Activated CD4-positive, alpha-beta T cell treated with anti-CD3 and anti-CD28 coated beads, Interleukin-2, Interleukin-6, amounts not matched to agents 100 ng/mL and 50 ng/mL, durations not matched to agents 16 hours and 8 hours (primary cell): ENCODE data around the gene MYB.

Source experiments
- DNase-seq: peaks from one replicate; pipeline ENCODE4 v3.0.0-alpha.2; 2020

MYB gene

DNA sequence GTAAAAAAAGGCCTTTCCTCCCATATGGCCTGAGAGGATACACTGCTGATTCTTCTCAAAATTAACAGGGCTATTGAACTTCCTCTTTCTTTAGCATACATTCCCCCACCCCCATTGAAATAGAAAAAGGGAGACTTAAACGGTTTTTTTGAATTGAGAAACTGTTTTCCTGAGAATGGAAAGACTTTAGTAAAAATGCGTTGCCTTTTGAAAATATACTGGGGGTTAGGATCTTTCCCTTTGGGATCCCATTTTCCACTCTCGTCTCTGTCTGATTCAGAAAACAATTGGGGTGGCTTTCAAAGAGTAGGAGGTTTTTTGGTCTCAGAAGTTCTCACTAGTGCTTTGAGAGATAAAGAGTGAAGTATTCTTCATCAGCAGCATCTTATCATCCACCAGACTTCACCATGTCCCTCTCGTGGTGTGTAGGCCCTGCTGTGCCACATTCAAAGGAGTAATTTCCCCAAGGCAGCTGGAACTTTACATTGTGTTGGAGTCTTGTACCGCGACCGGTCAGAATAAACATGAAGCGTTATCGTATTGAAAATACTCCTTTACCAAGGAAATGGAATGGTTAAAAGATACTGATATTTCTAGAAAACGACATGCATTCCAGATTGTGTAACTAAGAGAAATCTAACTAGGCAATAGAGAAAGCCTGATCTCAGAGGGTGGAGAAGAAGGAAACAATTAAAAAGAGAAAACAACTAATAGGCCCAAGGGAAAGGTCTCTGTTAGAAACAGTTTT lies 10.6 kb downstream of the MYB start:
- DNase-seq = no peak

DNA sequence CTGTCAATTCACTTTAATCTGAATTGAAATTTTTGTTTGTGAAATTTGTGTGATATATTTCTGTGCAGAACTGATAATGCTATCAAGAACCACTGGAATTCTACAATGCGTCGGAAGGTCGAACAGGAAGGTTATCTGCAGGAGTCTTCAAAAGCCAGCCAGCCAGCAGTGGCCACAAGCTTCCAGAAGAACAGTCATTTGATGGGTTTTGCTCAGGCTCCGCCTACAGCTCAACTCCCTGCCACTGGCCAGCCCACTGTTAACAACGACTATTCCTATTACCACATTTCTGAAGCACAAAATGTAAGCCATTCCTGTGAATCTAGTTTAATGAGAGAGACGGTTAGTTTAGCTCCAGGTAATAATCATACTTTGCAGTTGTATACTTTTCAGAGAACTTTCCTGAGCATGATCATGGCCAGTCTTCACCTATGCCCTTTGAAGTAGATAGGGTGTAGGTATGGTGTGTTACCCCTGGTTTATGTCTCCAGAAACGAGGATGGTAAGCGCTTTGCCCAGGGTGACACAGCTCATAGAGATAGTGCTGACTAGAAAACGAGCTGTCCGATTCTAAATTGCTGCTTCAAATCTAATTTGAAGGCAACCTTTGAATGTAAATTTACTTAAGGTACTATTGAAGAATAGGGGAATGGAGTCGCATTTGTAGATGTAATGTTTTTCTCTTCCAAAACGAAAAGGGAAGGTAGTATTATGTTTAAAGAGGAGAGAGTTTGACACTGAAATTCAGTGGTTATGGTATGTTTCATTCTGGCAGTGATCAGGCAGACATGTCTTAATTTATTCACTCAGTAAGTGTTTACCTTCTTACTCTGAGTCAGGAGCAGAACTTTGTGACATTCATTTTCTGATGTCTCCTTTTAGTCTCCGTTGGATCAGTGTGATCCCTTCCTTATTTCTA lies 11.4 kb downstream of the MYB start:
- no peak for DNase-seq

DNA sequence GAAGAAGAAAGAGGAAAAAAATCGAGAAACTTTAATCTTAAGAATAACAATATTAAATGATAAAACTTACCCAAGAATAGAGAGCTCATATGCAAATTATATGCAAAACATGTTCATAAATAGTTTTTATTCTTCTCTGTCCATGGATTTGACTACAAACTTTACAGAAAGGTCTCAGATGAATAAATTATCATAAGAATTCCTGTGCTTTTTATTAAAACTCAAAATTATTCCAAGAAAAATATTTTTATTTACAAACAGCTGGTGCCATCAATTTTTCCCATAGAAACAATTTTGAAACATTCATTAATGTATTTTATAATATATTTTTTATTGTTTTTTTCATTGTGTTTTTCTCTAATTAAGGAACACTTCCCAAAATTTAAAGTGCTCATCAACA lies 12.1 kb downstream of the MYB start:
- no peak for DNase-seq

DNA sequence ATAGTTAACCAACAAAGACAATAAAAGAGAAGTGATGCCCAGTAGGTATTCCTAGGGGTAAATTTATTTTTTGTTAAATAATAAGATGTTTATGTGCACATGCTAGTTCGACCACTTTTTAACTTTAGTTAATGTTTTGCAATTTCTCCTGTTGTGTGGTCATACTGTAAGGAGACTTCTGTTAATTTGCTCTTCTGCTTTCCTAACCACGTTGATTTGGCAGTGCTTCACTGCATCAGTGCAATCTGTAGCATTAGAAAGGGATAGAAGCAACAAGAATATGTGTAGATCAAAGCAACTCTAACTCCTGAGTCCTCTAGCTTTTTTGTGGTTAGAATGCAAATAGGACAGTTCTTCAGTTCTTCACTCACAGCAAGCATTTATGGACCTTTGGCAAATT lies 13.9 kb downstream of the MYB start:
- no peak for DNase-seq

DNA sequence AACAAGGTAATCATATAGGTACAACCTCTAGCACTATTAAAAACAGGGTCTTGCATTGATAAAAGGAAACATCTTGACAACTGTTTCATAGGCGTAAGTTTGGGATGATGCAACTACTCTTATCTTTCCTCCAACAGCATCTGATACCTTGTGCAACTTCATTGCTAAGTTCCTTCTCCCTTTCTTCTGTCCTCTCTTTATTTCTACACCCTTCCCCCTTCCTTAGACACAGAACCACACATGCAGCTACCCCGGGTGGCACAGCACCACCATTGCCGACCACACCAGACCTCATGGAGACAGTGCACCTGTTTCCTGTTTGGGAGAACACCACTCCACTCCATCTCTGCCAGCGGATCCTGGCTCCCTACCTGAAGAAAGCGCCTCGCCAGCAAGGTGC lies 14.4 kb downstream of the MYB start:
- DNase-seq = no peak

DNA sequence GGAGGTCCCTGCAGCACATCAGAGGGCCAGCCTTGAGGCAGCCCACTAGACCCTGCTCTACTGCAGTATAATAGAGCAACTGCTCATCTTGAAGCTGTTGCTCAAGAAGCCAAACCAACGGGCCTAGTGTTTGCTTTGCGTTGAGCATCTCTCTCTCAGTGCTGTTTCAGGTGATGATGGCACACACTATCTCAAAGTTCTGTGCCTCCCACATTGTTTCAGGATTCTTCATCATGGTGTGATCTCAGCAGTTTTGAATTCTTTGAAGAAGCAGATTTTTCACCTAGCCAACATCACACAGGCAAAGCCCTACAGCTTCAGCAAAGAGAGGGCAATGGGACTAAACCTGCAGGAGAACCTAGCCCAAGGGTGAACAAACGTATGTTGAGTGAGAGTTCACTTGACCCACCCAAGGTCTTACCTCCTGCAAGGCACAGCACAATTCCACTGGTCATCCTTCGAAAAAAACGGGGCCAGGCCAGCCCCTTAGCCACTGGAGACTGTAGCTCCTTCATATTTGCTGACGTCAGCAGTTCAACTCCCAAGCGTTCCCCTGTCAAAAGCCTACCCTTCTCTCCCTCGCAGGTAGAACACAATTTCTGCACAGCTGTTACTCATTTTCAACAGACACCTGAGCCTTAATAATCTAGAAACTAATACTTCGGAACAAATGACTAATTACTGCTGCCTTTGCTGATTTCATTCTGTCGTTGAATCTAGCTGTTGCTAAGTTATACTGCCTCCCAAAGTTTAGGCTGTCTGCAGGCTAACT lies 15.8 kb downstream of the MYB start:
- DNase-seq = peak; percentile 74

DNA sequence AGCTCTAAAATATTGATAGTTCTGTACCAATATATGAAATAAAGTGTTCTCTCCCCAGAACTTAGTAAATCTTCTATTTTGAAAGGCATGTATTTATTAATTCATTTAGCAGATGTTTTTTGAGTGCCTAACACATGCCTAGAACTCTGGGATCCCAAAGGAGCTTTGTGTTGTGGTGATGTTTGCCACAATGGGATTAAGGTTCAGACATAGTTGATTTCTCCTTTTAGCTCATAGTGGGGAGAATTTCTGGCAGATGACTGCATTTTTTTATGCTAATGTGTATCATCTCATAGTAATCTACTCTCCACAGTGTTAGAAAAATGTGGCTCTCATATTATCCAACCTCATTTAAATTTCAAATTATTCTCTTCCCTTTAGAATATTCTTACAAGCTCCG lies 21.7 kb downstream of the MYB start:
- DNase-seq = no peak

DNA sequence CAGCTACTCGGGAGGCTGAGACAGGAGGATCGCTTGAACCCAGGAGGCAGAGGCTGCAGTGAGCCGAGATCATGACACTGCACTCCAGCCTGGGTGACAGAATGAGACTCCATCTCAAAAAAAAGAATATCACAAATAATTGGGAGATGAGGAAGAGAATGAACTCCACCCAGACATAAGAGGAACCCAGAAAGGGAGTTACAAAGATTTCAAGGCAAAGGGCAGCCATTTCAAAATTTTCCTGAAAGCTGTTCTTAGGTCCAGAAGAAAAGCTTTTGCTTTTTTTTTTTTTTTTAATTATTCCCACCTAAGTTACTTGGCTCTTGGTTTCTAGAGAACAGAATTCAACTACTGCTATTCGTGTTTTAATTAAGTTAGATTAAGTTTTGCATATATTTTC lies 23.8 kb downstream of the MYB start:
- no peak for DNase-seq

DNA sequence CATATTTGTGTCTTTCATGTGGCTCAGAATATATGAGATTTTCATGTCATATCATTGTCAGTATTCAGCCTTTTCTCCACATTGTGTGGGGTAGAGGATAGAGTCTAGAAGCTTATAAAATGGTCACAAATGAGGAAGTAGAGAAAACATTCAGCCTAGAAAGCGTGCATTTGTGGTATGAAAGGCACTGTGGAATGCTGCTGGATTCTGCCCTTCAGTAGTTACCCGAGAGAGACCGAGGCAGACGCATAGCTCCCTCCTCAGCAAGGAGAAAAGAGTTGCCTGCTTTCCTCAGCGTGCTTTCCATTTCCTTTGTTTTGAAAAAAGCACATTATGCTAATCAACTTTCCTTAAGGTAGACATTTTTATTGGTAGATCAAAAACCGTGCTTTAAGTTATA lies 28.7 kb downstream of the MYB start:
- no peak for DNase-seq

DNA sequence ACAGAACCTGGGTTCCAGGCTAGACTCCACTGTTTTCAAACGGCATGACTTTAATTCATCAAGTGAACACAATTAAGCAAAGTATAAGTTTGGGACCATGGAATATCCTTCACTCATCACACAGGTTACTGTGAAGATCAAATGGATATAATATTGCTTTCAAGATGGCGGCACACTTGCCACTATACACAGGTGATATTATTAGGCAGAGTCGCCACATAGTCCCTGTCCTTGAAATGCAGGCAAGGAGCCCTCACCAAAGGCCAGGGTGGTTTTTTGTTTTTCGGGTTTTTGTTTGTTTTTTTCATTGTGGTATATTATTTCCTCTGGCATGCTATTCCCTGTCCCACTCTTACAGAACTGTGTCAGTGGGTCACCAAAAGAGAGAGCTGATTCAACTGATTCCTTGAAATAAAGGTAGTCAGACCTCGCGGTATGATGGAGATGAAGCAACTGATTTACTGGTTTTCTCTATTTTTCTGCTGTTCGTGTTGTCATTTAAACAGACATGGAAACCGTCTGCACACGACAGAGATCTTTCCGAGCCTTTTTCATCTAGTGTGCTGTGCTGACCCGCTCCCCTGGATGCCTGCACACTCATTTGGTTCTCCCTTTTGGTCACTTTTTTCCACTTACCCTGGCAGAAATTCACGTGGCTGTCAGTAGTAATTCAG lies 29.7 kb downstream of the MYB start:
- peak; percentile 72 for DNase-seq

DNA sequence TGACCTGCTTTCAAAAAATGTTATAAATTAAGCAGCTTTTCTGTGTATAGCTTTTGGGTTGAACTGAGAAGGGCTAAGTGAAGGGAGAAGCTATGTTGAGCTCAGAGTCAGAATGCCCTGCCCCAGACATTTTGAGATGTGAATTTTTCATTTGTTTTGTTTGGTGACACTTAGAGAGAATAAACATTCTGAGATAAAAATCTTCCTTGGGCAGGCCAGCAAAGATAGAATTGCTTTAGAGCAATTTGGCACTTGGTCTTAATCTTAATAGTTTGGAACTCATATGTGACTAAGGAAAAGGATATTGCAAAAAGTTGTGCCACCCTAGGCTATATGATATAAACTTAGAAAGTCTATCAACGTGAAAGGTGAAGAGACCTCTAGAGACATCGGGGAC lies 30.2 kb downstream of the MYB start:
- no peak for DNase-seq

DNA sequence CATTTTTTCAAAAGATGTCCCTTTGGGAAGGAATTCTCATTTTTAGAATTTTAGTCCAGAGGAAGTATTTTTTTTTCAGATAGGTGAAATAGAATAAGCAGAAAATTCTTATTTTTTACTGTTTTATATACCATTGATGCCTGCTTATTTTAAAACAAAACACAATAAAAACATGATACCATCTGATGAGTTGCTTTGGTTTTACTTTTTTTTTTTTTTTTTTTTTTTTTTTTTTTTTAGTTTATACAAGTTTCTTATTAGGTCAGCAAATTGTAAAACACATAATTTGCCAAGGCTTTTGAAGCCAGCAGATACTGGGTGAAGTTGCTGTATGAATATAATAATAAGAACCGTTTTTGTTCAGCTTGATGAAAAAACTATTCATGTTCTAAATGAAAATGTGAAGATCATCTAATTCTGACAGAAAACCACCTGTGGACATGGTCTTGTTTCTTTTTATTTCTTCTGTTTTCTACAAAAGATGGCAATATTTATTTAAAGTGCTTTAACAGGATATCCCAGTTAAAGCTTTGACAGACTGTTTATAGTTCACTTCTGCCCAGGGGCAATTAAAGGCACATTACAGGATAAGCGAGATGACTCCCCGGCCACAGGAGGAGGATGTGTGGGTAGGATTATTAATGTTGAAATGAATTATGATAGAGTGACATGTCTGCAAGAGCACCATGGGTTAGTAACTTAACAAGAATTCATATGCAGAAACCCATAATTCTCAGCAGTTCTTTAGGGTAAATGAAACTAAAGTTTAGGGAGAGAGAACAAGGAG lies 31.1 kb downstream of the MYB start:
- peak; percentile 65 for DNase-seq

DNA sequence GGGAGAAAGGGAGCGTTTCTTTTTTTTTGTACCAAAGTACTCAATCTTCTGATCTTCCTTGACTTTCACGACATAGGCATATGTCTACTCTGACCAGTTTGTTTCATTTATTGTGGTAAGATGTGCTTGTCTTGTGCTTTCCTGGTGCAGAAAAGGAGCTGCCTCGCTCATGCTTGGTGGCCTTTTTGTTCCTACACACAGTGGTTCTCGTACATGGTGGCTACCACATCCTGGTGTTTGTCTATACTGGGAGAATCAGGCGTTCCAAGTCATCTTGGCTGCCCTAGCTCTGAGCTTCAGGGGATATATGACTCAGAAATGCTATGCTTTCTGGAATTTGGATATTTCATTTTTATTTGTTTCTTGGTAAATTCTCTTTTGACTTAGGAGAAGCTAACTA lies 31.8 kb downstream of the MYB start:
- DNase-seq = peak; percentile 51

DNA sequence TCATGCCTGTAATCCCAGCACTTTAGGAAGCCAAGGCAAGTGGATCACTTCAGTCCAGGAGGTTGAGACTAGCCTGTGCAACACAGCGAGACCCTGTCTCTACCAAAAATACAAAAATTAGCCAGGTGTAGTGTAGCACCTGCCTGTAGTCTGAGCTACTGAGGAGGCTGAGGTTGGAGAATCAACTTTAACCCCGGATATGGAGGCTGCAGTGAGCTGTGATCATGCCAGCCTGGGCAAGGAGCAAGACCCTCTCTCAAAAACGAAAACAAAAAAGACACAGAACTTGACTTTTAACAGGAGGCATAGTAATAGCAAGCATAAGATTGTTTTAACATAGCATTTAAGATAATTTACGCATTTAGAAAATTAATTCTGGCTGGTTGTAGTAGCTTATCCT lies 32.5 kb downstream of the MYB start:
- no peak for DNase-seq

DNA sequence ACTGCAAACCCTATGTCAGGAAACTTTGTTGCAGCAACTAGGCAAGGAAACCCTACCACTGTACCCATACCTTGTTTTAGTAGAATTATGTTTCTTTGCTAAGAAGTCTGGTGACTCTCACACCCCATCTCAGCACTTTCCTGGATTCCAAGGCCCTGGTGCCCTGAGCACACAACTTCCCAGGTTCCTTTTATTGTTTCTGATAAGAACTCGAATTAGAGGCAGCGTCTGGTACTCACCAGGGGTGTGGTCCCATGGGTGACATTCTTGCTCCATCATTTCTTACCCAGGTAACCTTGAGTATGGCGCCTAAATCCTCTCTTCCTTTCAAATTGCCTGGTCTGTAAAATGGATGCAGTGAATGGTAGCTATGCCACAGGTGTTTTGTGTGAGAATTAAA lies 34.1 kb downstream of the MYB start:
- DNase-seq = no peak

DNA sequence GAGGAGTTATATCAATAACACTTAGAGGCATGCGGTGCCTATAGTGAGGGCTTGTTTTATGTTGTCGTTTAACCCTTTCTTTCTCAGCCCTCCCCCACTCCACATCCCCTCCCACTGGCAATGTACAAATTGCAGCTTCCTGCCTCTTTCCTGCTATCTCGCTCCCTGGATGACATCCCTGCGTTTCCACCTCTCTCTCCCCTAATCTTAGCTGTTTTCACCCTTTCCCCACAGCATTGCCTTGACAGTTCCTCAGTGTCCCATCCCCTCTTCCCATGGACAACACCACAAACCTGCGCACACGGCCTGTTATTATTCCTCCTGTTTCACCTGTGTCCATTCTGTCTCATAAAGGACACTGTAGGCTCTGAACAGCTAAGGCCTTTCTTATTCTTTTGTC lies 34.5 kb downstream of the MYB start:
- DNase-seq = no peak

DNA sequence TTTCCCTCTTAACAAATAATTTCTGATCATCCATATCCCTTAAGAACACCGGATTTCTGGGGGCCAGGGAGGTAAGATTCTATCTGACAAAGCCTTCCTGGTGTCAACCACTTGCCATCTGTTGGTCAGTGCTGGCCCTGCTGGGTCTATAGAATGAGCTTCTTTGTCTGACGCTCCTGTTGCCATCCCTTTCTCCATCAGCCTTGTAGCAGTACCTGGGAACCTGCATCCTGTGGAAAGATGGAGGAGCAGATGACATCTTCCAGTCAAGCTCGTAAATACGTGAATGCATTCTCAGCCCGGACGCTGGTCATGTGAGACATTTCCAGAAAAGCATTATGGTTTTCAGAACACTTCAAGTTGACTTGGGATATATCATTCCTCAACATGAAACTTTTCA lies 36.6 kb downstream of the MYB start:
- no peak for DNase-seq

DNA sequence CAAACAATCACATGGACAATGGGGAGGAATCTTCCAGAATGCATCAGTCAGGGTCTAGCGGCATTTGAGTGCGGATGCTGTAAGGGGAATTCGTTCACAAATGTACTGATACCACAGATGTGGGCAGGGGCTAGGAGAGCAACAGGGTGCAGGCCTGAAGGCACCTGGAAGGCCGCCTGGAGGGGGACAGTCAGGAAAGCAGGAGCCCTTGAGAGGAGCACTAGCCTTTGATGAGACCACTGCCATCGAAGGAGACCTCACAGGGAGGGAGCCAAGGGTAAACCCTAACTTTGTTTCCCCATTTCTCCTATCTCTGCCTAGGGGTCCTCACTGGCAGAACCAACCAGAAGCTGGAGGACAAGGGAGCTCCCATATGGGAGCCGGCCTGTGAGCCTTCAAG lies 38.2 kb downstream of the MYB start:
- no peak for DNase-seq

DNA sequence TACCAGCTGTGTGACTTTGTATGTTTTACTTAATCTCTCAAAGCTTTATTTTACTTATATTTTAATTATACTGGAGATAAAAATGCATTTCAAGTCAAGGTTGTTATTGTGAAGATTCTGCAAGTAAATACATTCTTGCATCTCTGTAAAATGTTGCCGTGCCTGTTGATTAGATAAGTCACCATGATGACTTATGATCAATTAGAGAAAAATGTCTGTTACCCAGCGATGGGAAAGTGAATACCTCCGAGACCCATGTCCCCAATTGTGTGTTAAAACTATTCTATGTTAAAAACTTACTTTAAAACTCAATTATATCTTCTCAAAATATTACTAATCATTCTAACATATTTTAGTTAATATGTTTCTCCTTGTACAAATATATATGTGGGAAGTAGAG lies 39.9 kb downstream of the MYB start:
- DNase-seq = no peak

DNA sequence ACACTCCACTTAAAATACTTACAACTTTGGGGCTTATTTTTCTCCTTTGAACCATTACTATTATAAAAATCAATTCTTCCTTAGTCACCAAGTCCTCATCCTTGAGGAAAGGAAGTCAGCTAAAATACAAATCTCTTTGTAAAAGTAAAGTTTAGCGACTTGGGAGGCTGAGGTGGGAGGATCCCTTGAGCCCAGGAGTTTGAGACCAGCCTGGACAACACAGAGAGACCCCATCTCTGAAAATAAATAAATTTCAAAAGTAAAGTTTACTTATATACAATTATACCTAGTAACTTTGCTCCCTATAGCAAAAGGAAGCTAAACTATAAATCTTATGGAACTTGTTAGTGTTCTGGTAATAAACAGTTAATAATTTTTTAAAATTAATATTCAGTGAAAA lies 40.4 kb downstream of the MYB start:
- DNase-seq = no peak

DNA sequence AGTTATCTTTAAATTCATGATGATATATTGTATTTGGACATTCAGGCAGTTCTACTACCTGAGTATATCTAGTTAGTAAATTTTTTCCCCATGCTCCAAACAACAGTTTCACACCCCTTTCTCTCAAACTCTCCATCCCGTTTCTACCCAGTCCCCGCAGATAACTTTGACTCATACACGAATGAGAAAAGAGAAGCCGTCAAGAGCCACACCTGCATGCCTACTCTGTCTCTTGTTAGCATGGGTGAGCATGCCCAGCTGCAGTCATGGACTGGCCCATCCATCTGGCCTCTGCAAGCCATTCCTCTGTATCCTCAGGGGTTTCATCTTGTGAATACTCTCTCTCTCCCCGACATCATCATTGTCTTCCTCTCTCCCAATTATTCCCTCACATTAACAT lies 41.5 kb downstream of the MYB start:
- DNase-seq = no peak

DNA sequence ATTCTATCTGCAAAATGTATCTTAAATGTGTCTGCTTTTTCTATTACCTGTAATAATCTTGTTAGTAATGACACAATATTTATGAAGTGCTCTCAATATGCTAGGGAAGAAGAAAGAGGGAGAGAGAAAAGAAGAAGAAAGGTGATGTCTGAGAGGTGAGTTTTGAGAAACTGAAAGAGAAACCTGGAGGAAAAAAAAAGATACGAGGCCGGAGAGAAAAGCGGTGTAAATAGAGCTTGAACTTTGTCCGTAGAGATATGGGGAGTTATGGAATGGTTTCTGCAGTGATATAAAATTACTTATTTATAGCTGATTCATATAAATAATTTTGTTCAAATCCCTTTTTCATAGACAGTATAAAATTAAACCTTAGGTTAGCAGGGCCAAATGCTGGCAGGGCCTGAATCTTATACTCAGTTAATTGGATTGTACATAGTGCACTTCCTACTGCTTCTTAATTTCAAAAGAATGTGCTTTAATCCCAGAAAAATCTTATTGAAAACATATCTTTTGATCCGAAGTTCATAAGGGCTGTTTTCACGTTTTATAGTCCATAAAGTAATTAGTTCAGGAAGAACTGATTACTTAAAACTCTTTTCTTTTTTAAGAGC lies 43.0 kb downstream of the MYB start:
- no peak for DNase-seq
